ENCODE results near the gene SACM1L. TPM values are rescaled to one million over a fixed set of nuclear protein-coding genes. Genes with fewer than 3 reads are reported as not detected.
A peak's percentile ranks its signal among the peaks of the same experiment; 100 is the strongest.

SACM1L gene
- 10 to 100 TPM; 71.6 to 88.7 TPM for total RNA-seq

- peaks cover 28% of the 10 kb centered on the region for H3K36me3 Mint-ChIP-seq
- CTCF ChIA-PET: interaction anchor here (0.8 to 4.3 kb wide), 8 partner anchors 12 to 479 kb away, joined by 3 to 29 read pairs (median 11); no protein-coding TSS in a partner anchor
These were observed at the start of gene SACM1L for GRCh38 chr3:45688882-45689786. SACM1L (plus strand) TSS chr3:45689396; CDS start chr3:45689466, 70 bp downstream.

GRCh38 chr3:45640091-45640507, 49.1 kb upstream of the SACM1L start:
- DNase-seq (no peak), ATAC-seq (no peak)
- CTCF ChIA-PET: no interaction called here
- H3K27ac Mint-ChIP-seq: no peak overlapping the region
- no peaks in the 10 kb centered on the region for H3K27me3 Mint-ChIP-seq
- H3K4me1 Mint-ChIP-seq: peaks cover 8% of the 10 kb centered on the region
- no peak overlapping the region for H3K4me3 Mint-ChIP-seq
- no peaks in the 10 kb centered on the region for H3K9me3 Mint-ChIP-seq (ENCODE audit: low read depth)
- peaks cover 29% of the 10 kb centered on the region for H3K36me3 Mint-ChIP-seq

More at GRCh38 chr3:45688882-45689786, at the start of gene SACM1L:
- Mint-ChIP-seq H3K9me3 (ENCODE audit: low read depth) (no peaks in the 10 kb centered on the region), H3K27me3 (peaks cover 3% of the 10 kb centered on the region), H3K27ac (peak within 1 kb of the TSS; percentile 87), H3K4me3 (peak within 1 kb of the TSS; percentile 81), H3K4me1 (peaks cover 40% of the 10 kb centered on the region)
- DNase-seq: peak; percentile 98
- ATAC-seq: peak; percentile 88

- no peak overlapping the region for H3K27ac Mint-ChIP-seq
- H3K4me1 Mint-ChIP-seq: peaks cover 7% of the 10 kb centered on the region
- no peaks in the 10 kb centered on the region for H3K27me3 Mint-ChIP-seq
- no peak overlapping the region for H3K4me3 Mint-ChIP-seq
- no peaks in the 10 kb centered on the region for H3K9me3 Mint-ChIP-seq (ENCODE audit: low read depth)
- DNase-seq (no peak), ATAC-seq (no peak)
- peaks cover 28% of the 10 kb centered on the region for H3K36me3 Mint-ChIP-seq
- CTCF ChIA-PET: interaction anchor here (1.0 to 2.4 kb wide), 2 partner anchors 16 to 19 kb away, joined by 3 to 9 read pairs; no protein-coding TSS in a partner anchor
These were observed 48.4 kb upstream of the SACM1L start for GRCh38 chr3:45640724-45641361.

GRCh38 chr3:45641756-45642155, 47.4 kb upstream of the SACM1L start:
- H3K36me3 Mint-ChIP-seq: peaks cover 23% of the 10 kb centered on the region
- DNase-seq (no peak), ATAC-seq (no peak)
- no peak overlapping the region for H3K27ac Mint-ChIP-seq
- no peak overlapping the region for H3K4me3 Mint-ChIP-seq
- CTCF ChIA-PET: interaction anchor here (0.8 to 2.4 kb wide), 3 partner anchors 12 to 19 kb away, joined by 3 to 9 read pairs (median 3); no protein-coding TSS in a partner anchor
- H3K27me3 Mint-ChIP-seq: no peaks in the 10 kb centered on the region
- H3K9me3 Mint-ChIP-seq (ENCODE audit: low read depth): no peaks in the 10 kb centered on the region
- H3K4me1 Mint-ChIP-seq: peaks cover 8% of the 10 kb centered on the region

GRCh38 chr3:45642731-45643152, 46.5 kb upstream of the SACM1L start:
- Mint-ChIP-seq H3K36me3 (peaks cover 17% of the 10 kb centered on the region), H3K4me3 (no peak overlapping the region), H3K9me3 (ENCODE audit: low read depth) (no peaks in the 10 kb centered on the region), H3K27me3 (no peaks in the 10 kb centered on the region), H3K27ac (no peak overlapping the region), H3K4me1 (peaks cover 10% of the 10 kb centered on the region)
- ATAC-seq (no peak), DNase-seq (no peak)
- CTCF ChIA-PET: interaction anchor here (2.4 kb wide), 1 partner anchor 18 kb away, joined by 9 read pairs; no protein-coding TSS in a partner anchor

- no peaks in the 10 kb centered on the region for H3K27me3 Mint-ChIP-seq
- H3K9me3 Mint-ChIP-seq (ENCODE audit: low read depth): no peaks in the 10 kb centered on the region
- CTCF ChIA-PET: no interaction called here
- ATAC-seq (no peak), DNase-seq (no peak)
- no peak overlapping the region for H3K4me3 Mint-ChIP-seq
- H3K36me3 Mint-ChIP-seq: peaks cover 17% of the 10 kb centered on the region
- no peak overlapping the region for H3K27ac Mint-ChIP-seq
- peaks cover 10% of the 10 kb centered on the region for H3K4me1 Mint-ChIP-seq
These were observed 45.0 kb upstream of the SACM1L start for GRCh38 chr3:45644063-45644790.

GRCh38 chr3:45644791-45645201, 44.4 kb upstream of the SACM1L start:
- Mint-ChIP-seq H3K27ac (no peak overlapping the region), H3K9me3 (ENCODE audit: low read depth) (no peaks in the 10 kb centered on the region), H3K36me3 (peaks cover 18% of the 10 kb centered on the region), H3K27me3 (no peaks in the 10 kb centered on the region), H3K4me3 (no peak overlapping the region), H3K4me1 (peaks cover 9% of the 10 kb centered on the region)
- ATAC-seq: no peak
- DNase-seq: peak; percentile 19
- CTCF ChIA-PET: no interaction called here

- peaks cover 24% of the 10 kb centered on the region for H3K36me3 Mint-ChIP-seq
- DNase-seq (no peak), ATAC-seq (no peak)
- no peak overlapping the region for H3K4me3 Mint-ChIP-seq
- H3K9me3 Mint-ChIP-seq (ENCODE audit: low read depth): no peaks in the 10 kb centered on the region
- no peak overlapping the region for H3K27ac Mint-ChIP-seq
- peaks cover 6% of the 10 kb centered on the region for H3K4me1 Mint-ChIP-seq
- H3K27me3 Mint-ChIP-seq: no peaks in the 10 kb centered on the region
- CTCF ChIA-PET: interaction anchor here (1.5 to 1.6 kb wide), 2 partner anchors 14 to 16 kb away, joined by 3 to 8 read pairs; no protein-coding TSS in a partner anchor
These were observed 43.1 kb upstream of the SACM1L start for GRCh38 chr3:45646051-45646585.

- DNase-seq (peak; percentile 8), ATAC-seq (no peak)
- no peak overlapping the region for H3K27ac Mint-ChIP-seq
- H3K4me3 Mint-ChIP-seq: no peak overlapping the region
- H3K9me3 Mint-ChIP-seq (ENCODE audit: low read depth): no peaks in the 10 kb centered on the region
- peaks cover 23% of the 10 kb centered on the region for H3K36me3 Mint-ChIP-seq
- peaks cover 6% of the 10 kb centered on the region for H3K4me1 Mint-ChIP-seq
- CTCF ChIA-PET: interaction anchor here (0.6 to 1.5 kb wide), 3 partner anchors 11 to 14 kb away, joined by 3 read pairs; no protein-coding TSS in a partner anchor
- H3K27me3 Mint-ChIP-seq: no peaks in the 10 kb centered on the region
These were observed 42.0 kb upstream of the SACM1L start for GRCh38 chr3:45647148-45647619.

GRCh38 chr3:45653205-45653604, 36.0 kb upstream of the SACM1L start:
- no peak overlapping the region for H3K4me3 Mint-ChIP-seq
- no peaks in the 10 kb centered on the region for H3K27me3 Mint-ChIP-seq
- no peak for ATAC-seq
- no peak overlapping the region for H3K27ac Mint-ChIP-seq
- peak; percentile 16 for DNase-seq
- H3K4me1 Mint-ChIP-seq: peaks cover 24% of the 10 kb centered on the region
- CTCF ChIA-PET: interaction anchor here (1.2 to 1.7 kb wide), 2 partner anchors 11 to 59 kb away, joined by 3 to 6 read pairs; partner anchors contain the start of gene LIMD1
- peaks cover 22% of the 10 kb centered on the region for H3K36me3 Mint-ChIP-seq
- H3K9me3 Mint-ChIP-seq (ENCODE audit: low read depth): no peaks in the 10 kb centered on the region

- Mint-ChIP-seq H3K4me3 (no peak overlapping the region), H3K4me1 (peaks cover 24% of the 10 kb centered on the region), H3K27me3 (no peaks in the 10 kb centered on the region), H3K36me3 (peaks cover 15% of the 10 kb centered on the region), H3K9me3 (ENCODE audit: low read depth) (no peaks in the 10 kb centered on the region), H3K27ac (peak overlapping the region; percentile 47)
- ATAC-seq (no peak), DNase-seq (no peak)
- CTCF ChIA-PET: interaction anchor here (0.6 to 3.2 kb wide), 8 partner anchors 10 to 310 kb away, joined by 3 to 66 read pairs (median 3); partner anchors contain the start of gene LIMD1
These were observed 34.7 kb upstream of the SACM1L start for GRCh38 chr3:45654397-45654944.

GRCh38 chr3:45655906-45656305, 33.3 kb upstream of the SACM1L start:
- H3K27ac Mint-ChIP-seq: peak overlapping the region; percentile 70
- H3K4me3 Mint-ChIP-seq: no peak overlapping the region
- H3K27me3 Mint-ChIP-seq: no peaks in the 10 kb centered on the region
- peaks cover 6% of the 10 kb centered on the region for H3K36me3 Mint-ChIP-seq
- CTCF ChIA-PET: interaction anchor here (0.8 to 3.2 kb wide), 27 partner anchors 9 to 619 kb away, joined by 3 to 66 read pairs (median 5); partner anchors contain the start of gene LIMD1
- peaks cover 27% of the 10 kb centered on the region for H3K4me1 Mint-ChIP-seq
- DNase-seq: no peak
- no peaks in the 10 kb centered on the region for H3K9me3 Mint-ChIP-seq (ENCODE audit: low read depth)
- no peak for ATAC-seq
